ENCODE data around the gene RPL5. TPM values are rescaled to one million over a fixed set of nuclear protein-coding genes. Genes with fewer than 3 reads are reported as not detected.

The RPL5 gene
- total and polyA plus RNA-seq, 4 donors, result 778 to 3,435 (median 1,388) TPM

- H3K36me3 ChIP-seq (ENCODE audit: control insufficient read depth in 1 of 2, insufficient read depth in 2 of 2, low read length in 1 of 2), result peaks cover 0 to 1% of the 10 kb centered on the region in 2 donors
- H3K9me3 ChIP-seq (ENCODE audit: control insufficient read depth, low read length), result no peaks in the 10 kb centered on the region
- no peak overlapping the region for H3K4me3 ChIP-seq (ENCODE audit: low read length in 2 of 2)
- no peaks in the 10 kb centered on the region for H3K27me3 ChIP-seq (ENCODE audit: control insufficient read depth in 1 of 2, insufficient read depth in 2 of 2, low read length in 1 of 2)
- H3K27ac ChIP-seq (ENCODE audit: low read depth in 1 of 2, low read length in 2 of 2), result no peak overlapping the region
- no peak for ATAC-seq (ENCODE audit: low FRiP score)
- no peaks in the 10 kb centered on the region for H3K4me1 ChIP-seq (ENCODE audit: control insufficient read depth in 1 of 2, insufficient read depth in 2 of 2, low read length in 2 of 2)
- intact Hi-C loops (cut with DNase I), result loop anchor here in 1 of 2 donors (10.0 kb wide), 1 partner anchor 111 kb away; the partner anchor contains the start of gene DIPK1A
- no peak for DNase-seq
These were observed 22.4 kb downstream of the RPL5 start for GRCh38 chr1:92854101-92854785.

- Histone ChIP-seq H3K36me3 (ENCODE audit: control insufficient read depth in 1 of 2, insufficient read depth in 2 of 2, low read length in 1 of 2) (no peaks in the 10 kb centered on the region), H3K9me3 (ENCODE audit: control insufficient read depth, low read length) (no peaks in the 10 kb centered on the region), H3K27me3 (ENCODE audit: control insufficient read depth in 1 of 2, insufficient read depth in 2 of 2, low read length in 1 of 2) (no peaks in the 10 kb centered on the region), H3K27ac (ENCODE audit: low read depth in 1 of 2, low read length in 2 of 2) (no peak overlapping the region), H3K4me1 (ENCODE audit: control insufficient read depth in 1 of 2, insufficient read depth in 2 of 2, low read length in 2 of 2) (no peaks in the 10 kb centered on the region), H3K4me3 (ENCODE audit: low read length in 2 of 2) (no peak overlapping the region)
- ATAC-seq (ENCODE audit: low FRiP score), result no peak
- WGBS, 2 donors, result 98 to 99% methylated on average over 4 of the region's 4 CpGs
- intact Hi-C loops (cut with DNase I), result loop anchor here in 1 of 2 donors (10.0 kb wide), 1 partner anchor 110 kb away; the partner anchor contains the start of gene DIPK1A
- DNase-seq, result no peak
These were observed 23.4 kb downstream of the RPL5 start for GRCh38 chr1:92855236-92855635.

- Histone ChIP-seq H3K27ac (ENCODE audit: low read depth in 1 of 2, low read length in 2 of 2) (no peak overlapping the region), H3K27me3 (ENCODE audit: control insufficient read depth in 1 of 2, insufficient read depth in 2 of 2, low read length in 1 of 2) (no peaks in the 10 kb centered on the region), H3K4me3 (ENCODE audit: low read length in 2 of 2) (no peak overlapping the region), H3K4me1 (ENCODE audit: control insufficient read depth in 1 of 2, insufficient read depth in 2 of 2, low read length in 2 of 2) (no peaks in the 10 kb centered on the region), H3K36me3 (ENCODE audit: control insufficient read depth in 1 of 2, insufficient read depth in 2 of 2, low read length in 1 of 2) (no peaks in the 10 kb centered on the region), H3K9me3 (ENCODE audit: control insufficient read depth, low read length) (no peaks in the 10 kb centered on the region)
- 72 to 75% methylated on average over 5 of the region's 5 CpGs for WGBS, 2 donors
- DNase-seq (no peak), ATAC-seq (ENCODE audit: low FRiP score) (no peak)
- intact Hi-C loops (cut with DNase I), result loop anchor here in 1 of 2 donors (10.0 kb wide), 1 partner anchor 107 kb away; the partner anchor contains the start of gene DIPK1A
These were observed 26.0 kb downstream of the RPL5 start for GRCh38 chr1:92857817-92858216.

- Histone ChIP-seq H3K4me3 (ENCODE audit: low read length in 2 of 2) (peak overlapping the region in 1 of 2 donors; percentile 41), H3K27me3 (ENCODE audit: control insufficient read depth in 1 of 2, insufficient read depth in 2 of 2, low read length in 1 of 2) (no peaks in the 10 kb centered on the region), H3K27ac (ENCODE audit: low read depth in 1 of 2, low read length in 2 of 2) (no peak overlapping the region), H3K36me3 (ENCODE audit: control insufficient read depth in 1 of 2, insufficient read depth in 2 of 2, low read length in 1 of 2) (no peaks in the 10 kb centered on the region), H3K4me1 (ENCODE audit: control insufficient read depth in 1 of 2, insufficient read depth in 2 of 2, low read length in 2 of 2) (no peaks in the 10 kb centered on the region), H3K9me3 (ENCODE audit: control insufficient read depth, low read length) (no peaks in the 10 kb centered on the region)
- ATAC-seq (ENCODE audit: low FRiP score) (peak; percentile 91), DNase-seq (no peak)
- 13 to 17% methylated on average over 13 of the region's 13 CpGs for WGBS, 2 donors
- intact Hi-C loops (cut with DNase I), result loop anchor here (1.0 to 10.0 kb wide), 3 partner anchors 106 to 136 kb away; partner anchors contain the start of gene DIPK1A (in 1 of the 2)
These were observed 26.9 kb downstream of the RPL5 start for GRCh38 chr1:92858564-92859399.

GRCh38 chr1:92859400-92860039 lies 27.7 kb downstream of the RPL5 start:
- ATAC-seq (ENCODE audit: low FRiP score) (peak; percentile 9), DNase-seq (no peak)
- Histone ChIP-seq H3K36me3 (ENCODE audit: control insufficient read depth in 1 of 2, insufficient read depth in 2 of 2, low read length in 1 of 2) (no peaks in the 10 kb centered on the region), H3K4me1 (ENCODE audit: control insufficient read depth in 1 of 2, insufficient read depth in 2 of 2, low read length in 2 of 2) (no peaks in the 10 kb centered on the region), H3K9me3 (ENCODE audit: control insufficient read depth, low read length) (no peaks in the 10 kb centered on the region), H3K27me3 (ENCODE audit: control insufficient read depth in 1 of 2, insufficient read depth in 2 of 2, low read length in 1 of 2) (no peaks in the 10 kb centered on the region), H3K27ac (ENCODE audit: low read depth in 1 of 2, low read length in 2 of 2) (no peak overlapping the region), H3K4me3 (ENCODE audit: low read length in 2 of 2) (peak overlapping the region in 1 of 2 donors; percentile 41)
- WGBS, 2 donors, result 54 to 55% methylated on average over 7 of the region's 7 CpGs
- intact Hi-C loops (cut with DNase I), result loop anchor here (1.0 to 10.0 kb wide), 3 partner anchors 105 to 135 kb away; partner anchors contain the start of gene DIPK1A (in 1 of the 2)

- no peak overlapping the region for H3K4me3 ChIP-seq (ENCODE audit: low read length in 2 of 2)
- H3K4me1 ChIP-seq (ENCODE audit: control insufficient read depth in 1 of 2, insufficient read depth in 2 of 2, low read length in 2 of 2), result no peaks in the 10 kb centered on the region
- intact Hi-C loops (cut with DNase I), result no loop called here
- DNase-seq, result no peak
- H3K9me3 ChIP-seq (ENCODE audit: control insufficient read depth, low read length), result no peaks in the 10 kb centered on the region
- ATAC-seq (ENCODE audit: low FRiP score), result no peak
- H3K27ac ChIP-seq (ENCODE audit: low read depth in 1 of 2, low read length in 2 of 2), result no peak overlapping the region
- 78 to 83% methylated on average over 4 of the region's 4 CpGs for WGBS, 2 donors
- no peaks in the 10 kb centered on the region for H3K27me3 ChIP-seq (ENCODE audit: control insufficient read depth in 1 of 2, insufficient read depth in 2 of 2, low read length in 1 of 2)
- H3K36me3 ChIP-seq (ENCODE audit: control insufficient read depth in 1 of 2, insufficient read depth in 2 of 2, low read length in 1 of 2), result no peaks in the 10 kb centered on the region
These were observed 30.8 kb downstream of the RPL5 start for GRCh38 chr1:92862605-92863004.

GRCh38 chr1:92864131-92864530 lies 32.3 kb downstream of the RPL5 start:
- no peak for ATAC-seq (ENCODE audit: low FRiP score)
- intact Hi-C loops (cut with DNase I), result no loop called here

GRCh38 chr1:92870591-92870990 lies 38.8 kb downstream of the RPL5 start:
- Histone ChIP-seq H3K27ac (ENCODE audit: low read depth in 1 of 2, low read length in 2 of 2) (no peak overlapping the region), H3K36me3 (ENCODE audit: control insufficient read depth in 1 of 2, insufficient read depth in 2 of 2, low read length in 1 of 2) (peaks cover 0 to 2% of the 10 kb centered on the region in 2 donors), H3K9me3 (ENCODE audit: control insufficient read depth, low read length) (no peaks in the 10 kb centered on the region), H3K4me1 (ENCODE audit: control insufficient read depth in 1 of 2, insufficient read depth in 2 of 2, low read length in 2 of 2) (no peaks in the 10 kb centered on the region), H3K4me3 (ENCODE audit: low read length in 2 of 2) (no peak overlapping the region), H3K27me3 (ENCODE audit: control insufficient read depth in 1 of 2, insufficient read depth in 2 of 2, low read length in 1 of 2) (no peaks in the 10 kb centered on the region)
- DNase-seq (no peak), ATAC-seq (ENCODE audit: low FRiP score) (no peak)
- intact Hi-C loops (cut with DNase I), result no loop called here
- 95 to 96% methylated on average over 2 of the region's 2 CpGs for WGBS, 2 donors

More at GRCh38 chr1:92864131-92864530, 32.3 kb downstream of the RPL5 start:
- H3K36me3 ChIP-seq (ENCODE audit: control insufficient read depth in 1 of 2, insufficient read depth in 2 of 2, low read length in 1 of 2), result no peaks in the 10 kb centered on the region
- no peak for DNase-seq
- H3K27me3 ChIP-seq (ENCODE audit: control insufficient read depth in 1 of 2, insufficient read depth in 2 of 2, low read length in 1 of 2), result no peaks in the 10 kb centered on the region
- H3K27ac ChIP-seq (ENCODE audit: low read depth in 1 of 2, low read length in 2 of 2), result no peak overlapping the region
- no peak overlapping the region for H3K4me3 ChIP-seq (ENCODE audit: low read length in 2 of 2)
- no peaks in the 10 kb centered on the region for H3K4me1 ChIP-seq (ENCODE audit: control insufficient read depth in 1 of 2, insufficient read depth in 2 of 2, low read length in 2 of 2)
- no peaks in the 10 kb centered on the region for H3K9me3 ChIP-seq (ENCODE audit: control insufficient read depth, low read length)
